GM18520 (cell line): ENCODE measurements around the gene LOXL4.

ENCODE experiments used
- ATAC-seq: cut with Tn5 transposase; IDR thresholded peaks from one replicate; pipeline ENCODE4 v1.9.1; 2021; ENCODE audit not compliant: unreplicated experiment

The LOXL4 gene

DNA sequence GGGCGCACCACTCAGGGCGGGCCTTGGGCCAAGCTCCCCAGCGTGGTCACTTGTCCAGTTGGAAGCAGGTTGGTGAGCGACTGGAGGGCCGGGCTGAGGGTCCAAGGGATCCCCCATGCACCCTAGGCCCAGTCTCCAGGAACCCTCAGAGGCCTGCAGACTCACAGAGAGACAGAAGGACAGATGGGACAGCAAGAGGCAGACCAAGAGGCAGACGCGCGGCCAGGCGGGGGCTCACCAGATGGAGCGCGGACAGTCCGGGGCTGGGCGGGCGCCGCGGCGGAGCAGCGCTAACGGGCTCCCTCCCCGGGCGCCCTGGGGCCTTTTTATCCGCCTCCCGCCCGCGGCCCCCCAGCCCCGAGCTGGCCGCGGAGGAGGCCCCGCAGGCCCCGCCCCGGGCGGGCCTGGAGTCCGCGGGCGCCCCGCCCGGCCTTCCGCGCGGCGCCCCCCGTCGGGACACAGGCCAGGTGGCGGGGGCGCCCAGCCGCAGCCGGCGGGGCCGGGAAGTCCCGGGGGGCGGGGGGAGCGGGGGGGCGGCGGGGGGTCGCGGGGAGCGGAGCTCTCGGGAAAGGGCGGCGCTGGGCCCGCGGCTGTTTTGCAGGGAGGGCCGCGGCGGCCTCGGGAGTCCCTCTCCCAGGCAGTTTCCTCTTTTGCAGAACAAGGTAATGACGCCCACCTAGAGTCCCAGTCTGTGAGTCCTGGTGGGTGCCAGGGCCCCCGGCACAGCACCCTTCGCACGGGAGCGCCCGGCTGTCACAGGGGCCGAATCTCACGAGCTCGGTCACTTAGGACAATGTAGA is at the start of gene LOXL4:
TSS of gene LOXL4 (minus strand) at position 301 of the 800 bp plus-strand sequence. CDS start 5,175 bp downstream, outside the sequence.
- no peak for ATAC-seq

DNA sequence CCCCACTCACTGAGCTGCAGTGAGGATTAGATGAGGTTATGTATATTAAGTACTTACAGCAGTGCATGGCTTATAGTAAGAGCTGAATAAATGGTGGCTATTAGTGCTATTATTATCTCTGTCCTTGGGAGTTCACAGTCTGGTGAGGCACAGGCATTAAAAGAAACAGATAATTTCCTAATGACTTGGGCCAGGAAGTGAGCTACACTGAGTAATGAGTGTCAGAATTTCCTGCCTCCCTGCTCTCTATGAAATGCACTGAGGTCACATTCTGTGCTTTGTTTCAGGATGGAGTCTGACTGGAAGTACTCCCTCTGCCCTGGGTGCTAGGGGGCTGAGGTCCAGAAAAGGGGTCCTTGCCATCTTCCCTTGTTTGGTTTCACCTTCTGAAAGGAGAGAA is 48.7 kb upstream of the LOXL4 start:
- no peak for ATAC-seq

DNA sequence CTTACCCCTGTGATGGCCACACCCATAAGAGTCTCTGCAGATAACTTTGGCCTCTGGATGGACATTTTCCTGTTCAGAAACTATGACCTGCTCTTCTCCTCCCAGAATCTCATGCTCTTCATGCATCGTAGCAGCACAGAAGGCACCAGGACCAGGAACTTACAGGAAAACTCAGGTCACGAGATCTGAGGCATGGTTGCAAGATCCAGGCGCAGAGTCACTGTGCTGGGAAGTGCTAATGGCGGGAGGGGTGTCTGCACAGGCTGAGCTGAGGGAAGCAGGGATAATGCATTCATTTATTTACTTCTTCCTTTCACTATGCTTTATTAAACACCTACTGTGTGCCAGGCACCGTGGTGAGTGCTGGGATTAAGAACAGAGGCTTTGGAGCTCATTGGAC is 48.2 kb upstream of the LOXL4 start:
- no peak for ATAC-seq

- ATAC-seq = no peak
Measured at GRCh38 chr10:98314532-98315284, 46.7 kb upstream of the LOXL4 start.

GRCh38 chr10:98313598-98313997 is 45.6 kb upstream of the LOXL4 start:
- ATAC-seq = no peak

GRCh38 chr10:98312822-98313221 is 44.8 kb upstream of the LOXL4 start:
- no peak for ATAC-seq

DNA sequence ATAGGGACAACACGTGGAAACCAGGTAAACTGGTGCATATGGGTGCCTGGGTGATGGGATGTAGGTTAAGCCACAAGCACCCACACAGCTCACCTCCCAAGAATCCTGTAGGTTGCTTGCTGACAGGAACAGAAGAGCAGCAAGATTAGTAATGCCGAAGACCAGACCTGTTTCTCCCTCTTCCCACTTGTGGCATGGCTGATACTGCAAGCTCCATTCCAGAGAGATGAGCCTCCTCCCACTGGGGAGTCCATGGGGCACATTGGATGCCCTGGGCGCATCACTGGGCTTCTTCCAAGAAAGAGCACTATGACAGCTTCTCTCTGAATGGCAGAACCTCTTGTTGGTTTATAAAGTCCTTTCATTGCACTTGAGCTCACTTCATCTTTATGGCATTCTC is 44.4 kb upstream of the LOXL4 start:
- ATAC-seq = no peak

DNA sequence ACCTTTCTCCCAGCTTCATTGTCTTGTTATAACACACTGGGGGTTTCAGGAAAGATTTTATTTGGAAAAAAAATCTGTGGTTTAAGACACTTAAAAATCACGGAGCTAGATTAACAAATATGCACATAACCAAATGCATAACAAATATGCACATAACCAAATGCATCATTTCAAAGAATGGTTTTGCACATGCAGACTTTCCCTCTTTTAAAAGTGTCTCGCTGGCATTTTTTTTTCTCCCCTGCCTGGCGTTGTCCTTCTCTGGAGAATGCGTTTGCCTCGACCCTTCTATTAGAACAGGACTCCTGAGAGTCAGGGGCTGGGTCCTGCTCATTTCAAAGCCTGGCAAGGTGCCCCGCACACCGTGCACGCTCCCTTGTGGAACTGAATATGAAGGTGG is 42.7 kb upstream of the LOXL4 start:
- no peak for ATAC-seq

GRCh38 chr10:98309366-98310355 is 41.7 kb upstream of the LOXL4 start:
- no peak for ATAC-seq

DNA sequence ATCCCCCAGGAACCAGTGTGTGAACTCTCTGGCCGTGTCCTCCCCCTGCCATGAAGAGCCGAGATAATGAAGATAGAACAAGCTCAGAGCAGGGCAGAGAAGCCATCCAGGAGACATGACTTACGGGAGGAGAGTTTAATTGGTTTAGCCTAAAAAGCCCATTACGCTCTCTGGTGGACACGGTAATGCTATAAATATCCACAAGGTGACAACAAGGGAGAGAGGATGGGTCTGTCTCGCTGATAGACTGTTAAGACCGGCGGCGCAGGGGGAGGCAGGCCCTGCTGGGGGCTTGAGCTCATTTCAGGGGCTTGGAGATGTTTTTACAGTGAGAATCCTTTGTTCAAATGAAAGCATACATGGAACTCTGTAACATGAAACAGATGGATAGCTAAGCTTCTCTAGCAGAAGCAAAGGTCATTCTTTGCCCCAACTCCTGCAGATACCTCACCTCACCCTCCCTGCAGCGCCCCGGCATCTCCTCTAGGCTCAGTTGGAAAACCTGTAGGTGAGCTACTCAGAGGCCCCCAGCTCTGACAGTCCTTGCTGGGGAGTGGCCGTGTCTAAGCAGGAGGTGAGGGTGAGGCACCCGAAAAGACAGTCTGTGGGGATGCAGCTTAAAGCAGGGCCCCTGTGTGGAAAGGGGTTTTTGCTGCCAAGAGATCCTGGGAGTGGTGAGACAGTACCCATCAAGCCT is 40.8 kb upstream of the LOXL4 start:
- no peak for ATAC-seq

- ATAC-seq = no peak
Measured at GRCh38 chr10:98307916-98308541, 40.0 kb upstream of the LOXL4 start.

DNA sequence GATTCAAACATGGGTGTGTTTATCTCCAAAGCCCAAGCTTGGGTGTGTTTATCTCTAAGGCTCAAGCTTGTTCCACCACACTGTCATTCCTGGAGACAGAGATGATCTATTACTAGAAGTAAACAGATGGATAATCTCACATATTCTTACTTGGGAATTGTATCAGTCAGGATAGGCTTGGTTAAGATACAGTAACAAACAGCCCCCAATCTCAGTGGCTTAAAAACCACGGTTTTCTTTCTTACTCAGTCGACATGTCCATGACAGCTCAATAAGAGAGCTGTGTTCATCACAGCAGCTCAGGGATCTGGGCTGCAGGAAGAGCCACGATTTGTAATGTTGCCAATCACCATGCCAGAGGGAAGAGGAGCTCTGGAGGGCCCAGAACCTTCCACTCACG is 38.5 kb upstream of the LOXL4 start:
- ATAC-seq = no peak

GRCh38 chr10:98303569-98303968 is 35.6 kb upstream of the LOXL4 start:
- ATAC-seq = no peak

DNA sequence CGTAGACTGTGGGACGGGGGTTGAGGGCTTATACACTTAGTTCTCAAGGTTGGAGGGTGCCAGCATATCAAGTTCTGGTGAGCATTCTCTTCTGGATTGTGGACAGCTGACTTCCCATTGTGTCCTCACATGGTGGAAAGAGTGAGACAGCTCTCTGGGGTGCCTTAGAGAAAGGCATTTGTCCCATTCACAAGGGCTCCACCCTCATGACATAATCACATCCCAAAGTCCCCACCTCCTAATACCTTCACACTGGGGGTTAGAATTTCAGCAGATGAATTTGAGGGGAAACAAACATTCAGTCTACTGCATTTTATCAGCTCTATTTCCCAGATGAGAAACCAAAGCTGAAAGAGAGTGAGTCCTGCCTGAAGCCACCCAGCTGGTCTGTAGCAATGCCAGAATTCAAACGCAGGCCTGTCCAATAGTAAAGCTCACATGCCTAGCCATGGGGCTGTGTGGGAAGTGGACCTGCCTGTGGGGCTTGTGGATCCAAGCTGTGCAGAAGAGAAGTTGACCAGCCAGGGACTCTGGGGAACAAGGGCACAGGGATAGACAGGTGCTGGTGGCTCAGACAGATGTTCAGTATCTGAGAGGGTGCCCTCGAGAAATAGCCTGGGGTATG is 34.9 kb upstream of the LOXL4 start:
- ATAC-seq = no peak

DNA sequence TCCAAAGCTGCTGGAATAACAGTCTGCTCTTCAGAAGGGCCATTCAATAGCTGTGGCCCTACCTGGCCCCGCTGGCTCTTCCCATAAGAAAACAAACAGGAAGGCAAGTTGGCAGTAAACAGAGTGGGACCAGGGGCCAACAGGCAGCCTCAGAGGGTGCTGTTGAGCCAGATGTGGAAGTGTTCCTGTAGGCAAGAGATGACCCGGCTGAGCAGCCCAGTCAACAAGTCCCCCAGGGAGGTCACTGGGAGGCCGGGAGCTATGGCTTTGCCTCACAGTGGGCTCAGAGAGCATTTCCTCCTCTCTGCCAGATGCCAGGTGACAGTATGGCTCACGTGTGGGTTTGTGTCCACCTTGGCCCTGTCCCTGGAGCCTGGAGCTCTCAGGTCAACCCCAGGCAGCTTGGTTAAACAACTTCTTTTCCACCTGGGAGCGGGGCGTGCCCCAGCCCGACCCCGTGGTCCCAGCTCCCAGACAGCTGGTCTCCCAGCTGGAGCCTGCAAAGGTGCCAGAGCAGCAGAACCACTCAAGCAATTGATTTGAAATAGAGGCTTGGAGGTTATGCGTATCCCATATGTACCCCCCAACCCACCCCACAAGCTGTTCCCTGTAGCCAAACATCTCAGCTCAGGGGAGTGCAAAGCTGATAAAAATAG is 33.8 kb upstream of the LOXL4 start:
- ATAC-seq = no peak

- no peak for ATAC-seq
Measured at GRCh38 chr10:98300526-98301229, 32.7 kb upstream of the LOXL4 start.

DNA sequence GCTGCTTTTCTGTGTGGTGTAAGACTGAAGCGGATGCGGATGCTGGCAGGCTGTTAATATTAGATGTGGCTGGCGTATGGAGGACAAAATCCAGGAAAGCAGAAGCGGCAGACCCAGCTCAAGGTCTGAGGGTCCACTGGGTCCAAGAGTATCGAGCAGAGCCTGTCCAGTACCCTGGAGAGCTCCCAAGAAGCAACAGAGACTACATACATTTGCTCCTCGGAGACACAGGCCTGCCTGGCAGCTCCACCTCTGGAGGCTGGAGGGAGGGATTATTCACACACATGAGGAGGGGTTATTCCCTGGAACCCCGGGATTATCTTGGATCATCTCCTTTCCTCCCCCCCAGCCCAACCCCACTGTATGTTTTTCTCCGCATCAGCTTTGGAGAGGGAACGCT is 31.3 kb upstream of the LOXL4 start:
- no peak for ATAC-seq

GRCh38 chr10:98296524-98296923 is 28.5 kb upstream of the LOXL4 start:
- ATAC-seq = no peak

DNA sequence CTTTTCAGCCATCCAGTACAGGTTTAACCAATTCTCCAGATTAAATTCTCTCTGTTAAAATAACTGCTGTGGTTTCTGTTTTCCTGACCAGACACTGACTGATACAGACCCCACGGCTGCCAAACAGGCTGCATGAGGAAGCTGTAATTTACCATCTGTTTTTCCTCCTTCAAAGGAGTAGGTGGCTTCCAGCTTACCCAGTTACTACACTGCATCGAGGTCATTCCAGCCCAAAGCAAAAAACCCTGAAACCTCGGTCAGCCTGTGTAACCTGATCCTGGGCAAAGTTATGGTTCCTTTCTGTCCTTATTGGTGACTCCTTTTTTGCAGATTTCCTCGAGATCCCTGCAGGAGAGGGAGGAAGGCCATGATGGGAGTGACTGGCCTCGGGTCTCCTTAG is 27.9 kb upstream of the LOXL4 start:
- no peak for ATAC-seq
